Uterus (tissue), 4 donors: ENCODE measurements around the gene YIPF5. TPM values are rescaled to one million over a fixed set of nuclear protein-coding genes. Genes with fewer than 3 reads are reported as not detected.

Experiments
- DNase-seq, 2 donors: peaks; one replicate each; pipeline ENCODE4 v3.0.0-alpha.2; 2019 to 2020
- H3K27ac ChIP-seq, 2 donors: fragments of 200-600 bp; sonication (generic); 1 replicate in 1 of 2; 2 replicates in 1 of 2; pipeline ENCODE4 v1.5.1; 2016 to 2018
- H3K27me3 ChIP-seq, 2 donors: fragments of 200-600 bp; sonication (generic); one replicate each; pipeline ENCODE4 v1.5.1; 2018 to 2019; ENCODE audit warnings: control low read depth in 1 of 2
- H3K36me3 ChIP-seq, 2 donors: fragments of 200-600 bp; sonication (generic); one replicate each; pipeline ENCODE4 v1.5.1; 2019; ENCODE audit warnings: control low read depth in 1 of 2
- H3K4me1 ChIP-seq, 2 donors: fragments of 200-600 bp; sonication (generic); one replicate each; pipeline ENCODE4 v1.5.1; 2018 to 2019; ENCODE audit warnings: control low read depth in 1 of 2
- H3K4me3 ChIP-seq, 2 donors: fragments of 200-600 bp; sonication (generic); 1 replicate in 1 of 2; 2 replicates in 1 of 2; pipeline ENCODE4 v1.5.1; 2018 to 2019; ENCODE audit warnings: mild to moderate bottlenecking in 1 of 2
- H3K9me3 ChIP-seq, 2 donors: fragments of 200-600 bp; sonication (generic); one replicate each; pipeline ENCODE4 v1.5.1; 2019; ENCODE audit warnings: control low read depth in 1 of 2
- POLR2A ChIP-seq, 2 donors: fragments of 450-650 bp; IDR thresholded peaks; one replicate each; pipeline ENCODE4 v1.6.1; 2016; ENCODE audit warnings: antibody characterized with exemption in 2 of 2, mild to moderate bottlenecking in 1 of 2, moderate library complexity in 1 of 2
- intact Hi-C: fragments of 100-400 bp; cut with DNase I; formaldehyde crosslinking; loops from one replicate; pipeline ENCODE4 v1.15.1; 2023; ENCODE audit warnings: low total_unique reads
- total RNA-seq, 4 donors: library from RNA; depleted of rRNA in 3 of 4; stranded (reverse); fragments of >200 nt in 3 of 4; gene quantifications; one replicate each; pipeline versions ENCODE4 v1.1.0 to v1.2.4, GENCODE V29; 2014 to 2023
- TF ChIP-seq, protein P1 (sequence below), 4 experiments: fragments of 200-600 bp in 2 of 4; fragments of 450-650 bp in 2 of 4; sonication (generic) in 2 of 4; IDR thresholded peaks; one replicate each; pipeline ENCODE4 v1.5.1; 2016 to 2019; ENCODE audit warnings: antibody characterized with exemption in 4 of 4, mild to moderate bottlenecking in 2 of 4, moderate library complexity in 1 of 4
- donor health status: DM: yes; HTN: yes; CAD: no.

YIPF5 gene
- total RNA-seq, 4 donors from 2014 or later = 33.5 to 164 (median 86.3) TPM

GRCh38 chr5:144202072-144202471 lies 31.6 kb upstream of the YIPF5 start:
- no peak for TF ChIP-seq POLR2A (IDR thresholded peaks at IDR 0.05)
- TF ChIP-seq, protein P1, sequence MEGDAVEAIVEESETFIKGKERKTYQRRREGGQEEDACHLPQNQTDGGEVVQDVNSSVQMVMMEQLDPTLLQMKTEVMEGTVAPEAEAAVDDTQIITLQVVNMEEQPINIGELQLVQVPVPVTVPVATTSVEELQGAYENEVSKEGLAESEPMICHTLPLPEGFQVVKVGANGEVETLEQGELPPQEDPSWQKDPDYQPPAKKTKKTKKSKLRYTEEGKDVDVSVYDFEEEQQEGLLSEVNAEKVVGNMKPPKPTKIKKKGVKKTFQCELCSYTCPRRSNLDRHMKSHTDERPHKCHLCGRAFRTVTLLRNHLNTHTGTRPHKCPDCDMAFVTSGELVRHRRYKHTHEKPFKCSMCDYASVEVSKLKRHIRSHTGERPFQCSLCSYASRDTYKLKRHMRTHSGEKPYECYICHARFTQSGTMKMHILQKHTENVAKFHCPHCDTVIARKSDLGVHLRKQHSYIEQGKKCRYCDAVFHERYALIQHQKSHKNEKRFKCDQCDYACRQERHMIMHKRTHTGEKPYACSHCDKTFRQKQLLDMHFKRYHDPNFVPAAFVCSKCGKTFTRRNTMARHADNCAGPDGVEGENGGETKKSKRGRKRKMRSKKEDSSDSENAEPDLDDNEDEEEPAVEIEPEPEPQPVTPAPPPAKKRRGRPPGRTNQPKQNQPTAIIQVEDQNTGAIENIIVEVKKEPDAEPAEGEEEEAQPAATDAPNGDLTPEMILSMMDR (IDR thresholded peaks at IDR 0.05) = no peak
- no peak for DNase-seq
- no peaks in the 10 kb centered on the region for H3K27me3 ChIP-seq
- H3K9me3 ChIP-seq = no peaks in the 10 kb centered on the region
- no peak overlapping the region for H3K4me3 ChIP-seq
- H3K4me1 ChIP-seq = peaks cover 3% of the 10 kb centered on the region in 2 donors
- no peak overlapping the region for H3K27ac ChIP-seq
- intact Hi-C loops = no loop called here
- H3K36me3 ChIP-seq = no peaks in the 10 kb centered on the region

GRCh38 chr5:144201588-144201987 lies 31.1 kb upstream of the YIPF5 start:
- intact Hi-C loops = no loop called here
- H3K4me3 ChIP-seq = no peak overlapping the region
- H3K27me3 ChIP-seq = no peaks in the 10 kb centered on the region
- peaks cover 3% of the 10 kb centered on the region in 2 donors for H3K4me1 ChIP-seq
- no peak for DNase-seq
- no peaks in the 10 kb centered on the region for H3K36me3 ChIP-seq
- TF ChIP-seq, protein P1 (IDR thresholded peaks at IDR 0.05) = no peak
- TF ChIP-seq POLR2A (IDR thresholded peaks at IDR 0.05) = no peak
- no peak overlapping the region for H3K27ac ChIP-seq
- H3K9me3 ChIP-seq = no peaks in the 10 kb centered on the region

DNA sequence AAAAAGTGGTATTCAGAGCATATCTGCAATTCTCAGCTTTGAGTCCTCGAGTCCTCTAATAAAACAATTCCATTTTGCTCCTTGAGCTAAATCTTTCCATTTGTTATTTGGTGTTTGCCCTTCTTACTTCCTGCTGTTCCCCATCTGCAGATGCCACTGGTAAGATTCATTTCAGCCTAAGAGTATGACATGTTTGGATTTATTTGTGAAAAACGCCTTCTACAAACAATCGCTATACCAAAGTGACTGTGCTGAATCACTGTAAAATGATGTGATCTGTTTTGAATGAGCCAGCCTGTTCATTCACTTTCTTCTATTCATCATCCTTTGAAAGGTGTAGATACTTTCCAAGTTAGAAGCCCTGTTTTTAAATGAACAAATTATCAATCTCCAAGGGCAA lies 27.9 kb upstream of the YIPF5 start:
- no peaks in the 10 kb centered on the region for H3K9me3 ChIP-seq
- intact Hi-C loops = no loop called here
- H3K4me3 ChIP-seq = no peak overlapping the region
- no peak overlapping the region for H3K27ac ChIP-seq
- H3K27me3 ChIP-seq = no peaks in the 10 kb centered on the region
- no peaks in the 10 kb centered on the region for H3K36me3 ChIP-seq
- peaks cover 0 to under 1% of the 10 kb centered on the region in 2 donors for H3K4me1 ChIP-seq
- no peak for TF ChIP-seq POLR2A (IDR thresholded peaks at IDR 0.05)
- TF ChIP-seq, protein P1 (IDR thresholded peaks at IDR 0.05) = no peak
- no peak for DNase-seq

GRCh38 chr5:144196612-144197011 lies 26.2 kb upstream of the YIPF5 start:
- Histone ChIP-seq H3K4me3 (no peak overlapping the region), H3K36me3 (no peaks in the 10 kb centered on the region), H3K27ac (no peak overlapping the region), H3K9me3 (no peaks in the 10 kb centered on the region), H3K4me1 (no peaks in the 10 kb centered on the region), H3K27me3 (no peaks in the 10 kb centered on the region)
- intact Hi-C loops = no loop called here
- TF ChIP-seq, protein P1 (IDR thresholded peaks at IDR 0.05) = no peak
- TF ChIP-seq POLR2A (IDR thresholded peaks at IDR 0.05) = no peak
- no peak for DNase-seq

GRCh38 chr5:144195448-144195847 lies 25.0 kb upstream of the YIPF5 start:
- intact Hi-C loops = no loop called here
- no peak for DNase-seq

More at GRCh38 chr5:144195448-144195847, 25.0 kb upstream of the YIPF5 start:
- no peaks in the 10 kb centered on the region for H3K4me1 ChIP-seq
- no peaks in the 10 kb centered on the region for H3K27me3 ChIP-seq
- H3K4me3 ChIP-seq = no peak overlapping the region
- no peak for TF ChIP-seq POLR2A (IDR thresholded peaks at IDR 0.05)
- TF ChIP-seq, protein P1 (IDR thresholded peaks at IDR 0.05) = no peak
- no peaks in the 10 kb centered on the region for H3K9me3 ChIP-seq
- H3K27ac ChIP-seq = no peak overlapping the region
- no peaks in the 10 kb centered on the region for H3K36me3 ChIP-seq
